Uterine smooth muscle cell (primary cell): Measurements from ENCODE around the gene OTOS. TPM values are rescaled to one million over a fixed set of nuclear protein-coding genes. Genes with fewer than 3 reads are reported as not detected.

Experiments used
- total RNA-seq: library from RNA; depleted of rRNA; stranded (reverse); fragments of >200 nt; gene quantifications from 2 replicates; pipeline ENCODE4 v1.2.3, GENCODE V29; 2014

OTOS gene
- total RNA-seq: not detected in 2 replicates

GRCh38 chr2:240140511-240140910, at the start of gene OTOS:
Gene OTOS, minus strand, starts transcription at chr2:240140658. Its CDS starts 332 bp downstream, at chr2:240140326.

GRCh38 chr2:240136013-240136670, 4.3 kb downstream of the OTOS start, which contains the start of gene COPS9:
Gene COPS9, minus strand, starts transcription at chr2:240136305. Its CDS starts 21 bp downstream, at chr2:240136284.

Other genes with a start within 250 kb of the OTOS start
- gene NDUFA10, start 115.3 kb downstream of the OTOS start, total RNA-seq: 101 and 128 TPM in 2 replicates
- gene OR6B2, start 110.2 kb downstream of the OTOS start, total RNA-seq: not detected in 2 replicates
- gene OR6B3, start 87.1 kb downstream of the OTOS start, total RNA-seq: not detected in 2 replicates
- 34.6 and 40.6 TPM in 2 replicates for gene COPS9, start 4.4 kb downstream of the OTOS start, total RNA-seq